ENCODE measurements around the gene POMP. TPM values are rescaled to one million over a fixed set of nuclear protein-coding genes. Genes with fewer than 3 reads are reported as not detected.

The POMP gene
- total RNA-seq, 1 donor from 2014 or later: 108 TPM

DNA sequence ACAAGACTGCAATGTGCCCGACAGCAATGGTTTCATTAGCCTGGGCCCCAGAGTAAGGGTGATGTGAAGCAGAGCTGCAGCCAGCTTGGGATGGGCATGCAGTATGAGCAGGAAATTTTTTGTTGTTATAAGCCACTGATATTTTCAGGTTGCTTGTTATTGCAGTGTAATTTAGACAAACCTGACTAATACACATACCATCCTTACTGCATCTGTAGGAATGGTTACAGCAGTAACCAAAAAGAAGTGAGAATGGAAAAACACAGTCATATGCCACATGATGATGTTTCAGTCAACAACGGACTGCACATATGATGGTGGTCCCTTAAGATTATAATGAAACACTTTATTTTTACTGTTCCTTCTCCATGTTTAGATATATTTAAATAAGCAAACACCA, 8.6 kb upstream of the POMP start:
- TF ChIP-seq, protein P1, sequence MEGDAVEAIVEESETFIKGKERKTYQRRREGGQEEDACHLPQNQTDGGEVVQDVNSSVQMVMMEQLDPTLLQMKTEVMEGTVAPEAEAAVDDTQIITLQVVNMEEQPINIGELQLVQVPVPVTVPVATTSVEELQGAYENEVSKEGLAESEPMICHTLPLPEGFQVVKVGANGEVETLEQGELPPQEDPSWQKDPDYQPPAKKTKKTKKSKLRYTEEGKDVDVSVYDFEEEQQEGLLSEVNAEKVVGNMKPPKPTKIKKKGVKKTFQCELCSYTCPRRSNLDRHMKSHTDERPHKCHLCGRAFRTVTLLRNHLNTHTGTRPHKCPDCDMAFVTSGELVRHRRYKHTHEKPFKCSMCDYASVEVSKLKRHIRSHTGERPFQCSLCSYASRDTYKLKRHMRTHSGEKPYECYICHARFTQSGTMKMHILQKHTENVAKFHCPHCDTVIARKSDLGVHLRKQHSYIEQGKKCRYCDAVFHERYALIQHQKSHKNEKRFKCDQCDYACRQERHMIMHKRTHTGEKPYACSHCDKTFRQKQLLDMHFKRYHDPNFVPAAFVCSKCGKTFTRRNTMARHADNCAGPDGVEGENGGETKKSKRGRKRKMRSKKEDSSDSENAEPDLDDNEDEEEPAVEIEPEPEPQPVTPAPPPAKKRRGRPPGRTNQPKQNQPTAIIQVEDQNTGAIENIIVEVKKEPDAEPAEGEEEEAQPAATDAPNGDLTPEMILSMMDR (IDR thresholded peaks at IDR 0.05; ENCODE audit: unreplicated experiment): no peak
- DNase-seq (ENCODE audit: low spot score): no peak
- no peaks in the 10 kb centered on the region for H3K9me3 Mint-ChIP-seq (ENCODE audit: unreplicated experiment)

DNA sequence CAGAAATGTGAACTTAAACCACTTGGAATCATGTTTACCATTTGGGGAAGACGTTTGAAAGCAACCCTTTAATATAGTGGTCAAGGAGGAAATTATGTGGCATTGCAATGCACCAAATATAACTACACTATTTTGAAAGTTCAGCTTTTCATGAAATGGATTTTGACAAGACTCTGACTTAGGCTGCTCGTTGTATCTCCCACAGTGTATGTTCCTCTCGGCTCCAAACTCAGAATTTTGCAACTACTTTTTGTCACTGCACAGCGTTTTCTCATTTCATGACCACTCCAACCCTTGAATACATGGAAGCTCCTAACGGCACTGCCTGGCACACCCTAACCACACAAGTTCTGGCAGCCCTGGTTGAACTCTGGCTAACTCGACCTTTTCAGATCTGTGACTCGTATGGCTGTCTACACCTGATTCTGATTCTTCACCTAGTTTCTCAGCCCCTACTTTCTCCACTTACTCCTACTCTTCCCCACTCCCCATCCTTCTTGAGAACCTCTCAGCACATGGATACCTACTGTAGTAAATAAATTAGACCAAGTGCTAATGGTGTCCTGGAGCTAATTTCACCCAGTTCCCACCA, 7.0 kb upstream of the POMP start:
- H3K9me3 Mint-ChIP-seq (ENCODE audit: unreplicated experiment): no peaks in the 10 kb centered on the region
- H3K27me3 Mint-ChIP-seq (ENCODE audit: unreplicated experiment): no peaks in the 10 kb centered on the region
- H3K4me1 Mint-ChIP-seq (ENCODE audit: unreplicated experiment): peaks cover 24% of the 10 kb centered on the region
- H3K36me3 Mint-ChIP-seq (ENCODE audit: low read depth, unreplicated experiment): no peaks in the 10 kb centered on the region
- TF ChIP-seq, protein P1 (IDR thresholded peaks at IDR 0.05; ENCODE audit: unreplicated experiment): no peak
- no peak overlapping the region for H3K4me3 Mint-ChIP-seq (ENCODE audit: unreplicated experiment)
- no peak overlapping the region for H3K27ac Mint-ChIP-seq (ENCODE audit: unreplicated experiment)
- DNase-seq (ENCODE audit: low spot score): no peak

More for the DNA sequence above, 8.6 kb upstream of the POMP start:
- no peaks in the 10 kb centered on the region for H3K36me3 Mint-ChIP-seq (ENCODE audit: low read depth, unreplicated experiment)
- no peak overlapping the region for H3K4me3 Mint-ChIP-seq (ENCODE audit: unreplicated experiment)
- no peak overlapping the region for H3K27ac Mint-ChIP-seq (ENCODE audit: unreplicated experiment)
- H3K27me3 Mint-ChIP-seq (ENCODE audit: unreplicated experiment): no peaks in the 10 kb centered on the region
- H3K4me1 Mint-ChIP-seq (ENCODE audit: unreplicated experiment): peaks cover 11% of the 10 kb centered on the region

DNA sequence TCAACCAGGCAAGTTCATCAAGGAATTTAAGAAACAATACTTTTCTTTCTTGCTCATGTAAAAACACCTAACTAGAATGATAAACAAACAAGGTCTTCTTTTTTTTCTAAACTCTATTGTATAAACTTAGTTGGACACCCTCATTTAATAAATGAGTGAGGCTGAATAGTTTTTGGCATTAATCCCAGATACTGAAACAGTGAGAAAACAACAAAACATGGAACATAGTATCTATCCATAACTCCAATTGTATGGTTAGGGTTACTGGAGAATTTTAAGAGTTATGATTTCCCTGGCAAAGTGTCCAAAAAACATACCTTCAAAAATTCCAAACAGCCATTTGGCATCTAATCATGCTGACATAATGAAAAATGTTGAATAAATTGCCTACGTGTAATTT, 5.8 kb upstream of the POMP start:
- DNase-seq (ENCODE audit: low spot score): no peak
- Mint-ChIP-seq H3K4me3 (ENCODE audit: unreplicated experiment) (no peak overlapping the region), H3K36me3 (ENCODE audit: low read depth, unreplicated experiment) (no peaks in the 10 kb centered on the region), H3K4me1 (ENCODE audit: unreplicated experiment) (peaks cover 35% of the 10 kb centered on the region), H3K27ac (ENCODE audit: unreplicated experiment) (no peak overlapping the region), H3K9me3 (ENCODE audit: unreplicated experiment) (no peaks in the 10 kb centered on the region), H3K27me3 (ENCODE audit: unreplicated experiment) (no peaks in the 10 kb centered on the region)
- TF ChIP-seq, protein P1 (IDR thresholded peaks at IDR 0.05; ENCODE audit: unreplicated experiment): no peak

DNA sequence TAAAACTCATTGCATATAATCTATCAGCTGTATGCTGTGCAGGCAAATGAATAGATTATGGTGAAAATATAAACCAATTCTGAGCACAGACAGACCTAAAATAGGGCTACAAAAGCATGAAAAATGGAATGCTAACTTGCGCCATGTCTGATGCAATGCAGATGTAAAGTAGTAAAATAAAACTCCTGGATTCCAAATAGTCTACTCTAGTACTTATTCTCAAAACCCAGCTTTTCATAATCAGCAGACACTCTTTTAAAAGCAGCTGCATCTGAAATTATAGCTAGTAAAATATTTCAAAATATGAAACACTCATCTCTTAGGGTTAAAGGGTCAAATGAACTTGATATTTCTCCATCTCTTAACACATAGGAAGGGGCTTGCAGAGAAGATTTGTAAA, 4.7 kb upstream of the POMP start:
- H3K4me1 Mint-ChIP-seq (ENCODE audit: unreplicated experiment): peaks cover 40% of the 10 kb centered on the region
- H3K27me3 Mint-ChIP-seq (ENCODE audit: unreplicated experiment): no peaks in the 10 kb centered on the region
- TF ChIP-seq, protein P1 (IDR thresholded peaks at IDR 0.05; ENCODE audit: unreplicated experiment): no peak
- DNase-seq (ENCODE audit: low spot score): no peak
- no peak overlapping the region for H3K27ac Mint-ChIP-seq (ENCODE audit: unreplicated experiment)
- no peak overlapping the region for H3K4me3 Mint-ChIP-seq (ENCODE audit: unreplicated experiment)
- no peaks in the 10 kb centered on the region for H3K36me3 Mint-ChIP-seq (ENCODE audit: low read depth, unreplicated experiment)
- H3K9me3 Mint-ChIP-seq (ENCODE audit: unreplicated experiment): no peaks in the 10 kb centered on the region

GRCh38 chr13:28655561-28655960, 3.4 kb upstream of the POMP start:
- H3K36me3 Mint-ChIP-seq (ENCODE audit: low read depth, unreplicated experiment): no peaks in the 10 kb centered on the region
- no peaks in the 10 kb centered on the region for H3K9me3 Mint-ChIP-seq (ENCODE audit: unreplicated experiment)
- H3K4me3 Mint-ChIP-seq (ENCODE audit: unreplicated experiment): no peak overlapping the region
- TF ChIP-seq, protein P1 (IDR thresholded peaks at IDR 0.05; ENCODE audit: unreplicated experiment): no peak
- no peak overlapping the region for H3K27ac Mint-ChIP-seq (ENCODE audit: unreplicated experiment)
- no peak for DNase-seq (ENCODE audit: low spot score)
- peaks cover 49% of the 10 kb centered on the region for H3K4me1 Mint-ChIP-seq (ENCODE audit: unreplicated experiment)
- H3K27me3 Mint-ChIP-seq (ENCODE audit: unreplicated experiment): no peaks in the 10 kb centered on the region
